Mononuclear cell (primary cell): Measurements from ENCODE around the gene ACP7. TPM values are rescaled to one million over a fixed set of nuclear protein-coding genes. Genes with fewer than 3 reads are reported as not detected.
"Not testable (repeated sequence)": the region's sequence is repeated elsewhere in the genome, so short reads cannot be mapped to it uniquely, and the experiment has no call there.

ENCODE experiments used
- H3K27me3 ChIP-seq: 2 replicates; pipeline ENCODE4 v1.6.0; 2011; ENCODE audit warnings: low read length, control low read depth; ENCODE audit not compliant: insufficient read depth
- H3K4me1 ChIP-seq: 2 replicates; pipeline ENCODE4 v1.5.1; 2011; ENCODE audit warnings: mild to moderate bottlenecking, low read length, control low read depth; ENCODE audit not compliant: insufficient read depth
- H3K4me3 ChIP-seq: 2 replicates; pipeline ENCODE4 v1.5.1; 2011; ENCODE audit warnings: mild to moderate bottlenecking, low read length, moderate library complexity
- H3K9me3 ChIP-seq: 2 replicates; pipeline ENCODE4 v1.5.1; 2011; ENCODE audit warnings: low read depth, mild to moderate bottlenecking, control low read depth, low read length
- total RNA-seq: library from RNA; depleted of rRNA; stranded (reverse); fragments of >200 nt; gene quantifications from one replicate; pipeline ENCODE4 v1.2.3, GENCODE V29; 2012

Gene ACP7
- total RNA-seq, 1 donor = not detected

GRCh38 chr19:39086386-39086785 lies 2.2 kb downstream of the ACP7 start:
- Histone ChIP-seq H3K4me1 (peaks cover 7% of the 10 kb centered on the region), H3K4me3 (no peak overlapping the region), H3K9me3 (no peaks in the 10 kb centered on the region), H3K27me3 (peaks cover 31% of the 10 kb centered on the region)

- Histone ChIP-seq H3K27me3 (peaks cover 21% of the 10 kb centered on the region), H3K9me3 (no peaks in the 10 kb centered on the region)
Observed at GRCh38 chr19:39087907-39088686, 3.9 kb downstream of the ACP7 start.

GRCh38 chr19:39090016-39090415 lies 5.8 kb downstream of the ACP7 start:
- not testable (repeated sequence) for H3K4me1 ChIP-seq, H3K9me3 ChIP-seq, H3K4me3 ChIP-seq, H3K27me3 ChIP-seq

More at GRCh38 chr19:39087907-39088686, 3.9 kb downstream of the ACP7 start:
- Histone ChIP-seq H3K4me1 (peaks cover 7% of the 10 kb centered on the region), H3K4me3 (no peak overlapping the region)

- H3K4me3 ChIP-seq = no peak overlapping the region
- no peaks in the 10 kb centered on the region for H3K9me3 ChIP-seq
- peaks cover under 1% of the 10 kb centered on the region for H3K27me3 ChIP-seq
- no peaks in the 10 kb centered on the region for H3K4me1 ChIP-seq
Observed at GRCh38 chr19:39090881-39091280, 6.7 kb downstream of the ACP7 start.

- H3K9me3 ChIP-seq, H3K27me3 ChIP-seq, H3K4me1 ChIP-seq, H3K4me3 ChIP-seq: not testable (repeated sequence)
Observed at GRCh38 chr19:39095799-39096540, 11.8 kb downstream of the ACP7 start.

- H3K27me3 ChIP-seq = peaks cover 3% of the 10 kb centered on the region
- no peak overlapping the region for H3K4me3 ChIP-seq
- H3K9me3 ChIP-seq = no peaks in the 10 kb centered on the region
- no peaks in the 10 kb centered on the region for H3K4me1 ChIP-seq
Observed at GRCh38 chr19:39097299-39097698, 13.1 kb downstream of the ACP7 start.

- Histone ChIP-seq H3K4me1 (no peaks in the 10 kb centered on the region), H3K27me3 (peaks cover 3% of the 10 kb centered on the region), H3K9me3 (no peaks in the 10 kb centered on the region), H3K4me3 (no peak overlapping the region)
Observed at GRCh38 chr19:39097721-39098120, 13.6 kb downstream of the ACP7 start.

- Histone ChIP-seq H3K4me3 (no peak overlapping the region), H3K9me3 (no peaks in the 10 kb centered on the region), H3K4me1 (no peaks in the 10 kb centered on the region), H3K27me3 (peaks cover 3% of the 10 kb centered on the region)
Observed at GRCh38 chr19:39098365-39099269, 14.4 kb downstream of the ACP7 start.

GRCh38 chr19:39099341-39099740 lies 15.2 kb downstream of the ACP7 start:
- Histone ChIP-seq H3K4me3 (no peak overlapping the region), H3K9me3 (no peaks in the 10 kb centered on the region)

GRCh38 chr19:39100500-39101166 lies 16.5 kb downstream of the ACP7 start:
- H3K9me3 ChIP-seq = no peaks in the 10 kb centered on the region
- H3K27me3 ChIP-seq = peaks cover 3% of the 10 kb centered on the region
- H3K4me3 ChIP-seq = no peak overlapping the region
- H3K4me1 ChIP-seq = no peaks in the 10 kb centered on the region

More at GRCh38 chr19:39099341-39099740, 15.2 kb downstream of the ACP7 start:
- H3K4me1 ChIP-seq = no peaks in the 10 kb centered on the region
- peaks cover 3% of the 10 kb centered on the region for H3K27me3 ChIP-seq

GRCh38 chr19:39103151-39103550 lies 19.0 kb downstream of the ACP7 start:
- Histone ChIP-seq H3K9me3 (no peaks in the 10 kb centered on the region), H3K4me1 (no peaks in the 10 kb centered on the region), H3K27me3 (peaks cover 3% of the 10 kb centered on the region), H3K4me3 (no peak overlapping the region)

GRCh38 chr19:39104186-39104596 lies 20.0 kb downstream of the ACP7 start:
- no peaks in the 10 kb centered on the region for H3K27me3 ChIP-seq
- no peak overlapping the region for H3K4me3 ChIP-seq
- H3K9me3 ChIP-seq = no peaks in the 10 kb centered on the region
- H3K4me1 ChIP-seq = no peaks in the 10 kb centered on the region

GRCh38 chr19:39106194-39106593 lies 22.0 kb downstream of the ACP7 start:
- no peaks in the 10 kb centered on the region for H3K4me1 ChIP-seq
- no peaks in the 10 kb centered on the region for H3K9me3 ChIP-seq
- no peak overlapping the region for H3K4me3 ChIP-seq
- no peaks in the 10 kb centered on the region for H3K27me3 ChIP-seq

- no peaks in the 10 kb centered on the region for H3K4me1 ChIP-seq
- H3K9me3 ChIP-seq = no peaks in the 10 kb centered on the region
- H3K4me3 ChIP-seq = no peak overlapping the region
- H3K27me3 ChIP-seq = no peaks in the 10 kb centered on the region
Observed at GRCh38 chr19:39109641-39110040, 25.5 kb downstream of the ACP7 start.
